Neuron (in vitro differentiated cells): ENCODE data around the gene DCLK2.

Source experiments
- H2AFZ ChIP-seq: one replicate; pipeline ENCODE4 v1.6.1; 2013; ENCODE audit warnings: low read depth, mild to moderate bottlenecking, inconsistent platforms, low read length, moderate library complexity
- H3K27me3 ChIP-seq: one replicate; pipeline ENCODE4 v1.6.1; 2013; ENCODE audit warnings: low read length; ENCODE audit not compliant: insufficient read depth
- H3K36me3 ChIP-seq: one replicate; pipeline ENCODE4 v1.6.1; 2013; ENCODE audit warnings: low read length; ENCODE audit not compliant: insufficient read depth
- H3K4me1 ChIP-seq: one replicate; pipeline ENCODE4 v1.6.1; 2013; ENCODE audit warnings: low read length; ENCODE audit not compliant: insufficient read depth
- H3K4me3 ChIP-seq: 2 replicates; pipeline ENCODE4 v1.5.1; 2013; ENCODE audit warnings: mild to moderate bottlenecking, low read length, moderate library complexity
- H3K9me3 ChIP-seq: one replicate; pipeline ENCODE4 v1.6.1; 2013; ENCODE audit warnings: low read length

Gene DCLK2

DNA sequence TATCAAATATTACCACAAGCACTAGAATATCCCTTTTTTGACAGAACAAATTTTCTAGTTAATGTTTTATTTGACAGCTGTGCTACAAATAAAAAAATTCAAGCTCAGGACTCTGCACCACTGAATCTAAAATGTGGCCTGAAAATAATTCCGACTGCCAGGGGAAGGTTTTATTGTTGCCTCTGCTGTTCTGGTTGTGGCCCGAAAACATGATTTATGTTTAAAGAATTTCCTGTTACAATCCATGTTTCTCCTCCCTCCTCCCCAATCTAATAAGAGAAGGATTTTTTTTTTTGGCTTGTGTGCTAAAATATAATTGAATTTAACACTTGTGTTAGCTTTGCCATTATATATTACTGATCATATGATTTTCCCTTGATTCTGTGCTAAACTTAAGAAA lies 227.8 kb downstream of the DCLK2 start:
- H3K4me1 ChIP-seq = peaks cover 10% of the 10 kb centered on the region
- H3K9me3 ChIP-seq = no peaks in the 10 kb centered on the region
- H3K36me3 ChIP-seq = no peaks in the 10 kb centered on the region
- H2AFZ ChIP-seq = no peak overlapping the region
- no peak overlapping the region for H3K4me3 ChIP-seq
- H3K27me3 ChIP-seq = no peaks in the 10 kb centered on the region

DNA sequence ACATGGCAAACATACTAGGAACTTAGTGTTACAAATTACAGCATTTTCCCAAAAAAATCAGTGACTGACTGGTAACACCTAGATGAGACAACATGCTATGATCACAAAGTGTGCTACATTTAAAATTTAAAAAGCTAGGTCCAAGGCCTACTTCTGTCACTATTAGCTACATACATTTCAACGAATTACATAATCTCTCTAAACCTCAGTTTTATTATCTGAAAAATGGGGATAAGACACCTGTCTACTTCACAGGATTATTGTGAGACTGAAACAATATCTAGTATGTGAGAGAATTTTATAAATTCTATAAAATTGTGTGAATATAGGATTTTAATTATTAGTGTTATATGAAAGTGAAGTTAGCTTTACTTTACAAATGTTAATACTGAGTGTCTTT lies 228.5 kb downstream of the DCLK2 start:
- Histone ChIP-seq H3K4me3 (no peak overlapping the region), H3K27me3 (no peaks in the 10 kb centered on the region), H3K9me3 (no peaks in the 10 kb centered on the region), H3K36me3 (no peaks in the 10 kb centered on the region), H3K4me1 (peaks cover 10% of the 10 kb centered on the region), H2AFZ (no peak overlapping the region)
